ENCODE data around the gene DYNC1I1. TPM values are rescaled to one million over a fixed set of nuclear protein-coding genes. Genes with fewer than 3 reads are reported as not detected.

Gene DYNC1I1
- total and polyA plus RNA-seq, 10 donors = 0.21 to 7.5 (median 0.86) TPM

- Histone ChIP-seq H3K4me3 (no peak overlapping the region), H3K4me1 (no peaks in the 10 kb centered on the region), H3K27ac (no peak overlapping the region), H3K27me3 (replicated peaks in 1 of 7) (no peaks in the 10 kb centered on the region), H3K9me3 (no peaks in the 10 kb centered on the region), H3K36me3 (no peaks in the 10 kb centered on the region)
- DNase-seq = no peak
- no peak for TF ChIP-seq POLR2AphosphoS5 (IDR thresholded peaks at IDR 0.05)
- TF ChIP-seq, protein P1, sequence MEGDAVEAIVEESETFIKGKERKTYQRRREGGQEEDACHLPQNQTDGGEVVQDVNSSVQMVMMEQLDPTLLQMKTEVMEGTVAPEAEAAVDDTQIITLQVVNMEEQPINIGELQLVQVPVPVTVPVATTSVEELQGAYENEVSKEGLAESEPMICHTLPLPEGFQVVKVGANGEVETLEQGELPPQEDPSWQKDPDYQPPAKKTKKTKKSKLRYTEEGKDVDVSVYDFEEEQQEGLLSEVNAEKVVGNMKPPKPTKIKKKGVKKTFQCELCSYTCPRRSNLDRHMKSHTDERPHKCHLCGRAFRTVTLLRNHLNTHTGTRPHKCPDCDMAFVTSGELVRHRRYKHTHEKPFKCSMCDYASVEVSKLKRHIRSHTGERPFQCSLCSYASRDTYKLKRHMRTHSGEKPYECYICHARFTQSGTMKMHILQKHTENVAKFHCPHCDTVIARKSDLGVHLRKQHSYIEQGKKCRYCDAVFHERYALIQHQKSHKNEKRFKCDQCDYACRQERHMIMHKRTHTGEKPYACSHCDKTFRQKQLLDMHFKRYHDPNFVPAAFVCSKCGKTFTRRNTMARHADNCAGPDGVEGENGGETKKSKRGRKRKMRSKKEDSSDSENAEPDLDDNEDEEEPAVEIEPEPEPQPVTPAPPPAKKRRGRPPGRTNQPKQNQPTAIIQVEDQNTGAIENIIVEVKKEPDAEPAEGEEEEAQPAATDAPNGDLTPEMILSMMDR (IDR thresholded peaks at IDR 0.05 in 8 of 11, conservative IDR thresholded peaks at IDR 0.05 in 3 of 11) = no peak
- TF ChIP-seq POLR2A (IDR thresholded peaks at IDR 0.05) = no peak
- 85 to 95% (median 87%) methylated on average over 1 of the region's 1 CpG for WGBS, 5 donors
- intact Hi-C loops (cut with DNase I; ENCODE audit: low total_unique reads) = no loop called here
Measured at GRCh38 chr7:95977994-95978393, 205.6 kb downstream of the DYNC1I1 start.

- DNase-seq = no peak
- TF ChIP-seq POLR2A (IDR thresholded peaks at IDR 0.05) (no peak), POLR2AphosphoS5 (IDR thresholded peaks at IDR 0.05) (no peak)
- TF ChIP-seq, protein P1 (IDR thresholded peaks at IDR 0.05 in 8 of 11, conservative IDR thresholded peaks at IDR 0.05 in 3 of 11) = no peak
- intact Hi-C loops (cut with DNase I; ENCODE audit: low total_unique reads) = no loop called here
- Histone ChIP-seq H3K27me3 (replicated peaks in 1 of 7) (no peaks in the 10 kb centered on the region), H3K36me3 (no peaks in the 10 kb centered on the region), H3K9me3 (no peaks in the 10 kb centered on the region), H3K4me3 (no peak overlapping the region), H3K27ac (no peak overlapping the region), H3K4me1 (no peaks in the 10 kb centered on the region)
- 53 to 82% (median 64%) methylated on average over 5 of the region's 5 CpGs for WGBS, 5 donors
Measured at GRCh38 chr7:95980167-95980566, 207.8 kb downstream of the DYNC1I1 start.

GRCh38 chr7:95980706-95981105, 208.4 kb downstream of the DYNC1I1 start:
- WGBS, 5 donors = 67 to 80% (median 76%) methylated on average over 1 of the region's 1 CpG
- TF ChIP-seq POLR2A (IDR thresholded peaks at IDR 0.05) = no peak
- TF ChIP-seq, protein P1 (IDR thresholded peaks at IDR 0.05 in 8 of 11, conservative IDR thresholded peaks at IDR 0.05 in 3 of 11) = no peak
- no peak for TF ChIP-seq POLR2AphosphoS5 (IDR thresholded peaks at IDR 0.05)
- Histone ChIP-seq H3K27ac (no peak overlapping the region), H3K4me3 (no peak overlapping the region), H3K4me1 (no peaks in the 10 kb centered on the region), H3K27me3 (replicated peaks in 1 of 7) (no peaks in the 10 kb centered on the region), H3K36me3 (no peaks in the 10 kb centered on the region), H3K9me3 (no peaks in the 10 kb centered on the region)
- intact Hi-C loops (cut with DNase I; ENCODE audit: low total_unique reads) = no loop called here
- no peak for DNase-seq

- no peak for DNase-seq
- no peak overlapping the region for H3K27ac ChIP-seq
- intact Hi-C loops (cut with DNase I; ENCODE audit: low total_unique reads) = no loop called here
- H3K27me3 ChIP-seq (replicated peaks in 1 of 7) = peaks cover 0 to 3% (median 0%) of the 10 kb centered on the region in 7 donors
- H3K9me3 ChIP-seq = no peaks in the 10 kb centered on the region
- no peaks in the 10 kb centered on the region for H3K4me1 ChIP-seq
- WGBS, 5 donors = 66 to 91% (median 84%) methylated on average over 6 of the region's 6 CpGs
- no peak overlapping the region for H3K4me3 ChIP-seq
- TF ChIP-seq POLR2A (IDR thresholded peaks at IDR 0.05) = no peak
- TF ChIP-seq, protein P1 (IDR thresholded peaks at IDR 0.05 in 8 of 11, conservative IDR thresholded peaks at IDR 0.05 in 3 of 11) = no peak
- TF ChIP-seq POLR2AphosphoS5 (IDR thresholded peaks at IDR 0.05) = no peak
- H3K36me3 ChIP-seq = no peaks in the 10 kb centered on the region
Measured at GRCh38 chr7:95986178-95986764, 213.9 kb downstream of the DYNC1I1 start.
